ENCODE measurements around the gene CFAP69.

GRCh38 chr7:90272242-90272641 is 27.3 kb downstream of the CFAP69 start:
- TF ChIP-seq, protein P1, sequence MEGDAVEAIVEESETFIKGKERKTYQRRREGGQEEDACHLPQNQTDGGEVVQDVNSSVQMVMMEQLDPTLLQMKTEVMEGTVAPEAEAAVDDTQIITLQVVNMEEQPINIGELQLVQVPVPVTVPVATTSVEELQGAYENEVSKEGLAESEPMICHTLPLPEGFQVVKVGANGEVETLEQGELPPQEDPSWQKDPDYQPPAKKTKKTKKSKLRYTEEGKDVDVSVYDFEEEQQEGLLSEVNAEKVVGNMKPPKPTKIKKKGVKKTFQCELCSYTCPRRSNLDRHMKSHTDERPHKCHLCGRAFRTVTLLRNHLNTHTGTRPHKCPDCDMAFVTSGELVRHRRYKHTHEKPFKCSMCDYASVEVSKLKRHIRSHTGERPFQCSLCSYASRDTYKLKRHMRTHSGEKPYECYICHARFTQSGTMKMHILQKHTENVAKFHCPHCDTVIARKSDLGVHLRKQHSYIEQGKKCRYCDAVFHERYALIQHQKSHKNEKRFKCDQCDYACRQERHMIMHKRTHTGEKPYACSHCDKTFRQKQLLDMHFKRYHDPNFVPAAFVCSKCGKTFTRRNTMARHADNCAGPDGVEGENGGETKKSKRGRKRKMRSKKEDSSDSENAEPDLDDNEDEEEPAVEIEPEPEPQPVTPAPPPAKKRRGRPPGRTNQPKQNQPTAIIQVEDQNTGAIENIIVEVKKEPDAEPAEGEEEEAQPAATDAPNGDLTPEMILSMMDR (IDR thresholded peaks at IDR 0.05) = no peak
- no peak for TF ChIP-seq POLR2A (IDR thresholded peaks at IDR 0.05)
